HL-60 (cell line): ENCODE measurements around the gene ARSG.
"Not testable (repeated sequence)": the region's sequence is repeated elsewhere in the genome, so short reads cannot be mapped to it uniquely, and the experiment has no call there.

Experiments used
- DNase-seq, 2 experiments: peaks; one replicate each; pipeline ENCODE4 v3.0.0-alpha.2; 2010 to 2020; ENCODE audit warnings: low read depth in 1 of 2, low spot score in 1 of 2
- H3K27ac ChIP-seq: fragments of 250-450 bp; sonication (Bioruptor Pico); replicated peaks from 2 replicates; pipeline ENCODE4 v1.5.1; 2020; ENCODE audit warnings: mild to moderate bottlenecking, moderate library complexity
- H3K27me3 ChIP-seq: fragments of 250-450 bp; sonication (Bioruptor Pico); 2 replicates; pipeline ENCODE4 v1.5.1; 2021; ENCODE audit warnings: mild to moderate bottlenecking, moderate library complexity; ENCODE audit not compliant: insufficient read depth, poor library complexity, severe bottlenecking
- H3K4me3 ChIP-seq: replicated peaks from 2 replicates; pipeline ENCODE4 v1.5.1; 2011; ENCODE audit warnings: mild to moderate bottlenecking, control low read depth, low read length; ENCODE audit not compliant: insufficient read depth
- CTCF ChIP-seq: IDR thresholded peaks from one replicate; pipeline ENCODE4 v1.5.1; 2011; ENCODE audit warnings: low read length, control low read depth, inconsistent platforms; ENCODE audit not compliant: insufficient read depth
- GABPA ChIP-seq: IDR thresholded peaks from 2 replicates; pipeline ENCODE4 v1.6.1; 2012; ENCODE audit warnings: low read depth
- POLR2AphosphoS5 ChIP-seq: IDR thresholded peaks from 2 replicates; pipeline ENCODE4 v1.6.1; 2012; ENCODE audit warnings: low read depth
- REST ChIP-seq: IDR thresholded peaks from 2 replicates; pipeline ENCODE4 v1.6.1; 2012; ENCODE audit warnings: low read depth; ENCODE audit not compliant: insufficient replicate concordance
- SPI1 ChIP-seq: IDR thresholded peaks from 2 replicates; pipeline ENCODE4 v1.6.1; 2012; ENCODE audit warnings: low read depth, mild to moderate bottlenecking, borderline replicate concordance

The ARSG gene

GRCh38 chr17:68277807-68278206, 13.5 kb upstream of the ARSG start:
- DNase-seq: no peak
- no peak for TF ChIP-seq SPI1
- TF ChIP-seq POLR2AphosphoS5: no peak
- no peak for TF ChIP-seq REST
- TF ChIP-seq CTCF: no peak
- no peak for TF ChIP-seq GABPA
- no peaks in the 10 kb centered on the region for H3K27me3 ChIP-seq
- H3K4me3 ChIP-seq: no peak overlapping the region
- no peak overlapping the region for H3K27ac ChIP-seq

GRCh38 chr17:68281965-68282364, 9.3 kb upstream of the ARSG start:
- DNase-seq, H3K4me3 ChIP-seq, H3K27me3 ChIP-seq, H3K27ac ChIP-seq: not testable (repeated sequence)

GRCh38 chr17:68288375-68288774, 2.9 kb upstream of the ARSG start:
- TF ChIP-seq POLR2AphosphoS5 (peak; percentile 29), SPI1 (peak; percentile 97), CTCF (no peak), REST (no peak)
- no peaks in the 10 kb centered on the region for H3K27me3 ChIP-seq
- H3K4me3 ChIP-seq: no peak overlapping the region
- H3K27ac ChIP-seq: peak overlapping the region; percentile 27
- peak; percentile 65 to 66 for DNase-seq

- Histone ChIP-seq H3K27ac (peak overlapping the region; percentile 27), H3K4me3 (no peak overlapping the region), H3K27me3 (no peaks in the 10 kb centered on the region)
- TF ChIP-seq POLR2AphosphoS5 (no peak), CTCF (no peak), REST (no peak), GABPA (no peak), SPI1 (no peak)
- peak; percentile 59 to 76 for DNase-seq
These were observed 2.5 kb upstream of the ARSG start for GRCh38 chr17:68288804-68289203.
